ENCODE results near the gene PPM1F. TPM values are rescaled to one million over a fixed set of nuclear protein-coding genes. Genes with fewer than 3 reads are reported as not detected.
"Not testable (repeated sequence)": the region's sequence is repeated elsewhere in the genome, so short reads cannot be mapped to it uniquely, and the experiment has no call there.

PPM1F gene
- total RNA-seq, 1 donor from 2014 or later: 51.0 TPM

GRCh38 chr22:21876486-21877176 is 76.0 kb downstream of the PPM1F start:
- peak in 1 of 2 donors; percentile 57 for ATAC-seq
- H3K27ac ChIP-seq: no peak overlapping the region
- no peaks in the 10 kb centered on the region for H3K36me3 ChIP-seq
- no peaks in the 10 kb centered on the region for H3K4me1 ChIP-seq
- no peak overlapping the region for H3K4me3 ChIP-seq
- TF ChIP-seq CTCF (IDR thresholded peaks at IDR 0.05): no peak
- no peaks in the 10 kb centered on the region for H3K9me3 ChIP-seq
- intact Hi-C loops (cut with DNase I): no loop called here
- no peak for DNase-seq
- no peaks in the 10 kb centered on the region for H3K27me3 ChIP-seq (ENCODE audit: low read depth)

- DNase-seq; H3K36me3 ChIP-seq; H3K4me1 ChIP-seq; H3K9me3 ChIP-seq; ATAC-seq; H3K4me3 ChIP-seq; intact Hi-C loops (cut with DNase I); H3K27ac ChIP-seq; H3K27me3 ChIP-seq (ENCODE audit: low read depth): not testable (repeated sequence)
These were observed 77.7 kb downstream of the PPM1F start for GRCh38 chr22:21874953-21875352.

GRCh38 chr22:21873619-21874018 is 79.0 kb downstream of the PPM1F start:
- no peaks in the 10 kb centered on the region for H3K9me3 ChIP-seq
- H3K4me1 ChIP-seq: no peaks in the 10 kb centered on the region
- DNase-seq (no peak), ATAC-seq (no peak)
- H3K27ac ChIP-seq: no peak overlapping the region
- intact Hi-C loops (cut with DNase I): no loop called here
- H3K27me3 ChIP-seq (ENCODE audit: low read depth): no peaks in the 10 kb centered on the region
- no peak for TF ChIP-seq CTCF (IDR thresholded peaks at IDR 0.05)
- no peaks in the 10 kb centered on the region for H3K36me3 ChIP-seq
- no peak overlapping the region for H3K4me3 ChIP-seq

DNA sequence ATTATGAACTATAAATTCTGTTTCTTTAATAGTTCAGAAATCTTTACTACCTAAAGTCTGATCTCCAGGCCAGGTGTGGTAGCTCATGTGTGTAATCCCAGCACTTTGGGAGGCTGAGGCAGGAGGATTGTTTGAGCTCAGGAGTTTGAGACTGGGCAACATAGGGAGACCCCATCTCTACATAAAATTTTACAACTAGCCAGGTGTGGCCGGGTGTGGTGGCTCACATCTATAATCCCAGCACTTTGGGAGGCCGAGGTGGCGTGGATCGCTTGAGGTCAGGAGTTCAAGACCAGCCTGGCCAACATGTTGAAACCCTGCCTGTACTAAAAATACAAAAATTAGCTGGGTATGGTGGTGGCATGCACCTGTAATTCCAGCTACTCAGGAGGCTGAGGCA is 79.9 kb downstream of the PPM1F start:
- DNase-seq; H3K9me3 ChIP-seq; H3K36me3 ChIP-seq; H3K27ac ChIP-seq; ATAC-seq; intact Hi-C loops (cut with DNase I); H3K27me3 ChIP-seq (ENCODE audit: low read depth); H3K4me1 ChIP-seq; H3K4me3 ChIP-seq: not testable (repeated sequence)

Other genes with a start within 250 kb of the PPM1F start
- 7.6 TPM for gene YPEL1, start 217.1 kb downstream of the PPM1F start, total RNA-seq
- 146 TPM for gene MAPK1, start 85.2 kb downstream of the PPM1F start, total RNA-seq
- gene TOP3B, start 29.9 kb upstream of the PPM1F start, total RNA-seq: 32.1 TPM

Measured in lower lobe of right lung (tissue), 2 donors.